Measurements from ENCODE around the gene TRNP1. TPM values are rescaled to one million over a fixed set of nuclear protein-coding genes. Genes with fewer than 3 reads are reported as not detected.

TRNP1 gene
- total RNA-seq (2013) = 5.4 TPM
- polyA plus RNA-seq = 1 to 10 TPM in 1 of 3 donors, under 1 TPM in 2; 0.55 to 2.8 (median 0.92) TPM
- polyA minus RNA-seq = 3.6 and 3.7 TPM in 2 replicates
- 5.9 to 17.3 (median 9.2) reads per million in 11 experiments for total RNA-seq

GRCh38 chr1:26993237-26994019, at the start of gene TRNP1:
Gene TRNP1 (plus strand): TSS chr1:26993692. CDS start chr1:26993787, 95 bp downstream.
- TF ChIP-seq, protein P1, sequence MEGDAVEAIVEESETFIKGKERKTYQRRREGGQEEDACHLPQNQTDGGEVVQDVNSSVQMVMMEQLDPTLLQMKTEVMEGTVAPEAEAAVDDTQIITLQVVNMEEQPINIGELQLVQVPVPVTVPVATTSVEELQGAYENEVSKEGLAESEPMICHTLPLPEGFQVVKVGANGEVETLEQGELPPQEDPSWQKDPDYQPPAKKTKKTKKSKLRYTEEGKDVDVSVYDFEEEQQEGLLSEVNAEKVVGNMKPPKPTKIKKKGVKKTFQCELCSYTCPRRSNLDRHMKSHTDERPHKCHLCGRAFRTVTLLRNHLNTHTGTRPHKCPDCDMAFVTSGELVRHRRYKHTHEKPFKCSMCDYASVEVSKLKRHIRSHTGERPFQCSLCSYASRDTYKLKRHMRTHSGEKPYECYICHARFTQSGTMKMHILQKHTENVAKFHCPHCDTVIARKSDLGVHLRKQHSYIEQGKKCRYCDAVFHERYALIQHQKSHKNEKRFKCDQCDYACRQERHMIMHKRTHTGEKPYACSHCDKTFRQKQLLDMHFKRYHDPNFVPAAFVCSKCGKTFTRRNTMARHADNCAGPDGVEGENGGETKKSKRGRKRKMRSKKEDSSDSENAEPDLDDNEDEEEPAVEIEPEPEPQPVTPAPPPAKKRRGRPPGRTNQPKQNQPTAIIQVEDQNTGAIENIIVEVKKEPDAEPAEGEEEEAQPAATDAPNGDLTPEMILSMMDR (IDR thresholded peaks at IDR 0.05) = no peak
- no peaks in the 10 kb centered on the region for H4K20me1 ChIP-seq (ENCODE audit: insufficient read depth, low read length)
- H2AFZ ChIP-seq (ENCODE audit: insufficient read depth, low read depth, low read length, poor library complexity, severe bottlenecking) = peak within 1 kb of the TSS; percentile 80
- H3K4me2 ChIP-seq (replicated peaks; ENCODE audit: extremely low read depth, low read length, poor library complexity, severe bottlenecking) = peak within 1 kb of the TSS; percentile 90
- Mint-ChIP-seq H3K4me3 (peak within 1 kb of the TSS; percentile 83 to 91), H3K27me3 (ENCODE audit: low read depth in 3 of 3) (peaks cover 63 to 78% (median 68%) of the 10 kb centered on the region in 3 donors), H3K36me3 (peaks cover 12 to 18% of the 10 kb centered on the region in 2 donors), H3K27ac (peak within 1 kb of the TSS in 5 of 7 donors; percentile 53 to 80 (median 76)), H3K9me3 (peaks cover 0 to 19% (median 7%) of the 10 kb centered on the region in 7 donors), H3K4me1 (peaks cover 50% of the 10 kb centered on the region)
- H3K9me3 ChIP-seq (replicated peaks in 1 of 2; ENCODE audit: control insufficient read depth in 1 of 2, insufficient read depth in 1 of 2, low read length in 2 of 2) = peaks cover 0 to 3% of the 10 kb centered on the region in 2 donors
- H3K27ac ChIP-seq (ENCODE audit: low read depth in 1 of 2, low read length in 2 of 2) = no peak within 1 kb of the TSS
- H3K4me3 ChIP-seq (replicated peaks in 1 of 3; ENCODE audit: low read depth in 2 of 3, low read length in 3 of 3) = peak within 1 kb of the TSS; percentile 19 to 74 (median 43)
- H3K36me3 ChIP-seq (replicated peaks in 1 of 2; ENCODE audit: control insufficient read depth in 1 of 2, insufficient read depth in 2 of 2, low read length in 2 of 2) = no peaks in the 10 kb centered on the region
- H3K9ac ChIP-seq (ENCODE audit: insufficient read depth, low read length, poor library complexity, severe bottlenecking) = peak within 1 kb of the TSS; percentile 40
- H3K79me2 ChIP-seq (ENCODE audit: insufficient read depth, low read length) = no peaks in the 10 kb centered on the region
- intact Hi-C loops (cut with micrococcal nuclease) = no loop called here
- peaks cover 40 to 54% of the 10 kb centered on the region in 2 donors for H3K4me1 ChIP-seq (ENCODE audit: control insufficient read depth in 1 of 2, insufficient read depth in 2 of 2, low read length in 2 of 2)
- H3K27me3 ChIP-seq (ENCODE audit: control insufficient read depth in 2 of 2, insufficient read depth in 2 of 2, low read length in 2 of 2) = peaks cover 28 to 56% of the 10 kb centered on the region in 2 donors
- peak; percentile 55 to 73 (median 70) for DNase-seq
- under 1% methylated on average over 36 of the region's 61 CpGs for WGBS (ENCODE audit: insufficient coverage)

DNA sequence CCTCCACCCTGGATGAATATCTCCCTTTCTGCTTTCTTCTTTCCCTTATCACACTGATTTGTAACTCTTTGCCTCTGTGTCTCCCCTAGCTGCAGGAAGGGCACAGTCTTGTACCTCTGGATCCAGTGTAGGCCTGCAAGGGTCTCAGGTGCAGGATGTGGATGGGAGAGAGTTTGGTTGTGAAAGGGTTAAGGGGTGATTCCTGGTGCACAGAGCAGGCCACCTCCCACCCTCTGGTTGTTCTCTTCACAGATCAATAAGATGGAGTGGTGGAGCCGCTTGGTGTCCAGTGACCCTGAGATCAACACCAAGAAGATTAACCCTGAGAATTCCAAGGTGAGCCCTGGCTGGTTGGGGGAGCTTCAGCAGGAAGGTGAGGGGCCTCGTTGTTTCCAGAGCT, 48.4 kb upstream of the TRNP1 start:
- Mint-ChIP-seq H3K4me3 (no peak overlapping the region), H3K27ac (peak overlapping the region in 1 of 7 donors; percentile 1), H3K27me3 (ENCODE audit: low read depth in 3 of 3) (no peaks in the 10 kb centered on the region), H3K9me3 (no peaks in the 10 kb centered on the region), H3K36me3 (peaks cover 51 to 65% of the 10 kb centered on the region in 2 donors), H3K4me1 (peaks cover 3% of the 10 kb centered on the region)
- peaks cover 51 to 63% of the 10 kb centered on the region in 2 donors for H3K36me3 ChIP-seq (replicated peaks in 1 of 2; ENCODE audit: control insufficient read depth in 1 of 2, insufficient read depth in 2 of 2, low read length in 2 of 2)
- no peaks in the 10 kb centered on the region for H3K9me3 ChIP-seq (replicated peaks in 1 of 2; ENCODE audit: control insufficient read depth in 1 of 2, insufficient read depth in 1 of 2, low read length in 2 of 2)
- no peak overlapping the region for H3K4me2 ChIP-seq (replicated peaks; ENCODE audit: extremely low read depth, low read length, poor library complexity, severe bottlenecking)
- H3K27ac ChIP-seq (ENCODE audit: low read depth in 1 of 2, low read length in 2 of 2) = no peak overlapping the region
- H3K4me3 ChIP-seq (replicated peaks in 1 of 3; ENCODE audit: low read depth in 2 of 3, low read length in 3 of 3) = no peak overlapping the region
- H2AFZ ChIP-seq (ENCODE audit: insufficient read depth, low read depth, low read length, poor library complexity, severe bottlenecking) = no peak overlapping the region
- H3K79me2 ChIP-seq (ENCODE audit: insufficient read depth, low read length) = no peaks in the 10 kb centered on the region
- 92% methylated on average over 2 of the region's 2 CpGs for WGBS (ENCODE audit: insufficient coverage)
- intact Hi-C loops (cut with micrococcal nuclease) = no loop called here
- no peaks in the 10 kb centered on the region for H3K27me3 ChIP-seq (ENCODE audit: control insufficient read depth in 2 of 2, insufficient read depth in 2 of 2, low read length in 2 of 2)
- no peaks in the 10 kb centered on the region for H3K4me1 ChIP-seq (ENCODE audit: control insufficient read depth in 1 of 2, insufficient read depth in 2 of 2, low read length in 2 of 2)
- TF ChIP-seq, protein P1 (IDR thresholded peaks at IDR 0.05) = no peak
- no peak overlapping the region for H3K9ac ChIP-seq (ENCODE audit: insufficient read depth, low read length, poor library complexity, severe bottlenecking)
- DNase-seq = no peak
- no peaks in the 10 kb centered on the region for H4K20me1 ChIP-seq (ENCODE audit: insufficient read depth, low read length)
